HG03457 (cell line): ENCODE data around the gene EVL.

Source experiments
- ATAC-seq: cut with Tn5 transposase; IDR thresholded peaks from one replicate; pipeline ENCODE4 v1.9.1; 2021; ENCODE audit warnings: moderate number of reproducible peaks; ENCODE audit not compliant: unreplicated experiment

EVL gene

GRCh38 chr14:100122481-100123223 lies 57.4 kb downstream of the EVL start:
- ATAC-seq: no peak

- no peak for ATAC-seq
Observed at GRCh38 chr14:100123618-100124017, 58.4 kb downstream of the EVL start.

GRCh38 chr14:100124551-100125088 lies 59.4 kb downstream of the EVL start:
- ATAC-seq: no peak

GRCh38 chr14:100126401-100126800 lies 61.2 kb downstream of the EVL start:
- ATAC-seq: no peak

- no peak for ATAC-seq
Observed at GRCh38 chr14:100127853-100128455, 62.7 kb downstream of the EVL start.

- ATAC-seq: no peak
Observed at GRCh38 chr14:100128688-100129087, 63.5 kb downstream of the EVL start.

- no peak for ATAC-seq
Observed at GRCh38 chr14:100129161-100129589, 64.0 kb downstream of the EVL start.

GRCh38 chr14:100130521-100130920 lies 65.3 kb downstream of the EVL start:
- no peak for ATAC-seq

- ATAC-seq: no peak
Observed at GRCh38 chr14:100131181-100131580, 66.0 kb downstream of the EVL start.

GRCh38 chr14:100132161-100132902 lies 67.1 kb downstream of the EVL start:
- ATAC-seq: no peak

- ATAC-seq: no peak
Observed at GRCh38 chr14:100132903-100133510, 67.8 kb downstream of the EVL start.

- no peak for ATAC-seq
Observed at GRCh38 chr14:100134586-100134985, 69.4 kb downstream of the EVL start.

GRCh38 chr14:100135073-100135472 lies 69.9 kb downstream of the EVL start:
- no peak for ATAC-seq

GRCh38 chr14:100135784-100136183 lies 70.6 kb downstream of the EVL start:
- ATAC-seq: no peak

GRCh38 chr14:100137173-100137572 lies 72.0 kb downstream of the EVL start:
- no peak for ATAC-seq

GRCh38 chr14:100138082-100138787 lies 73.0 kb downstream of the EVL start:
- no peak for ATAC-seq

- ATAC-seq: no peak
Observed at GRCh38 chr14:100138955-100139354, 73.7 kb downstream of the EVL start.

GRCh38 chr14:100140452-100141078 lies 75.3 kb downstream of the EVL start:
- ATAC-seq: no peak

- ATAC-seq: no peak
Observed at GRCh38 chr14:100141098-100141497, 75.9 kb downstream of the EVL start.
